HG03175 (cell line): Measurements from ENCODE around the gene CDK5RAP3.

Experiments used
- ATAC-seq: cut with Tn5 transposase; IDR thresholded peaks from one replicate; pipeline ENCODE4 v1.9.1; 2021; ENCODE audit warnings: mild to moderate bottlenecking, moderate library complexity; ENCODE audit not compliant: unreplicated experiment

Gene CDK5RAP3

DNA sequence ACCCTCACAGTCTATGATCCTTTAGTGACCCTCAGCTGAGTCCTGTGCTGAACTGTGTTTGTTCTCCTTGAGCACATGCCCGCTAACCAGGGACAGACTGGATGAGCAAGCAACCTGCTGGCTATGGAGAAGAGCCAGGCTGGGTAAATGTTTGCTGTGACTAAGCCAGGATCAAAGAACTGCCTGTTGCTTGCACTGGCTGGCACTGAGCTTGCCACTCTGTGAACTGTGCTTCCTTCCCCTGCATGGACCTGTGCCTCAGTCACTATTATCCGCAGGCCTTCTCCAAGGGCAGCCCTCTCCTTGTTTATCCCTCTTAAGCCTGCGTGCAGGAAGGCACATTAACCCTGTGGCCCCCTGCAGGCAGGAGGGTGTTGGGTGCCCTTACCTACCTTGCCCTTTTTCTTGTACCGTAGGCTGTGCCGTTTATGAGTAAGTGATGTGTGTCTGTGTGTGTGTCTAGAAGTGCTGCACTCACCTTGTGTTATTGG is 22.2 kb upstream of the CDK5RAP3 start:
- ATAC-seq = no peak

DNA sequence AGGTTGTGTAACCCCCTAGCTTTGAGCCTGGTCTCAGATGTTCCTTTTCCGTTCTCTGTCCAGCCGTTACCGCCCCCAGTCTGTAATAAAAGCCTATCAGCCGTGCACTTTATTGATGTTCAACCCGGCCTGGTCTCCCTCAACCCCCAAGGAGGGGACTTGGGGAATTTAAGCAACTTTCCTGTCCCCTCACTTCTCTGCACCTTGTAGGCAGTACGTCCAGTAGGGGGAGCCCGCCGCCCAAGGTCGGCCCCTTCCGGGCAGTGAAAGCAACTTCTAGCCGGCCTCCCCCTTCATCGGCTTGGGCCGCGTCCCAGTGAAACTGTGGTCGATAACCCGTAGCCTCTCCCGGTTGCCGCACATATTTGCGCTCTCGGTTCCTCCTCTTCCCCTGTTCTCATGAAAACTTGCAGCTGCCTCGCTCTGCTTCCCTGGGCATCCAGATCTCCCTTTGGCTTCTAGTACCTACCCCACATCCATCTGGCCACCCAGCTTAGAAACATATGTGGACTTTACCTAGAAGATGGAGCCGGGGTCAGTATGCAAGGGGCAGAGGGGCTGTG is 21.6 kb upstream of the CDK5RAP3 start:
- peak; percentile 63 for ATAC-seq

DNA sequence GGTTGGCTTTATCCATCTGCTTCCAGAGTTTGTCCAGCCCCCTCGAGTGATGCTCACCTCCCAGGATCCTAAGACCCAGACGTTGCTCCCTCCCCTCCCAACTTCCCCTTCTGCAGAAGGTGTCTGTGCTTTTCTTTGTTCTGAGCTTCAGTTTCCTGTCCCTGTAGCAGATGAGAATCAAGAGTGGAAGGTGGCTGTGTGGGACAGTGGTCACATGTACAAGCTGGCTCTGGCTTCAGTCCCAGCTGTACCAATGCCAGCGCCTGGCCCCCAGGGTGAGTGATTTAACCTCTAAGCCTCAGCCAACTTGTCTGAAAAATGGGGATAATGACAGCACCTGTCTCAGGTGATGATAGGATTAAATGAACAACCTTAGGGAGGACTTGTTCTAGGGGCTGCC is 21.0 kb upstream of the CDK5RAP3 start:
- peak; percentile 8 for ATAC-seq

DNA sequence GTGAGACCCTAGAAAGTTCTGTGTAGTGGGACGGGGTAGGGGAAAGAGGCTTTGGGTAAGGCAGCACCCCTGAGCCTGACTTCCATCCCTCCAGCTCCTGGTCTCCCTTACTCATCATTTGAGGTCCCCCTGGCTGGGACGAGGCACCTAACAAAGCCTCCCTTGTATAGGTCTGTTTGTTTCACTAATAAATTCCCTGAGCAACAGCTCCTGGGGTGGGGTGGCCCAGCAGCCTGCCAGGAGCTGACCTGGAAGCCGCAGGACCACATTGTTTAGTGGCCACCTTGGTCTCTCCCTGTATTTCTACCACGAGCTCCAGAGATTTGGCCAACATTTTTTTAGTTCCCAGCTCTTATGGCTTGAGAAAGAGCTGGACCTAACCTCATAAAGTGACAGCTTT is 20.5 kb upstream of the CDK5RAP3 start:
- no peak for ATAC-seq

DNA sequence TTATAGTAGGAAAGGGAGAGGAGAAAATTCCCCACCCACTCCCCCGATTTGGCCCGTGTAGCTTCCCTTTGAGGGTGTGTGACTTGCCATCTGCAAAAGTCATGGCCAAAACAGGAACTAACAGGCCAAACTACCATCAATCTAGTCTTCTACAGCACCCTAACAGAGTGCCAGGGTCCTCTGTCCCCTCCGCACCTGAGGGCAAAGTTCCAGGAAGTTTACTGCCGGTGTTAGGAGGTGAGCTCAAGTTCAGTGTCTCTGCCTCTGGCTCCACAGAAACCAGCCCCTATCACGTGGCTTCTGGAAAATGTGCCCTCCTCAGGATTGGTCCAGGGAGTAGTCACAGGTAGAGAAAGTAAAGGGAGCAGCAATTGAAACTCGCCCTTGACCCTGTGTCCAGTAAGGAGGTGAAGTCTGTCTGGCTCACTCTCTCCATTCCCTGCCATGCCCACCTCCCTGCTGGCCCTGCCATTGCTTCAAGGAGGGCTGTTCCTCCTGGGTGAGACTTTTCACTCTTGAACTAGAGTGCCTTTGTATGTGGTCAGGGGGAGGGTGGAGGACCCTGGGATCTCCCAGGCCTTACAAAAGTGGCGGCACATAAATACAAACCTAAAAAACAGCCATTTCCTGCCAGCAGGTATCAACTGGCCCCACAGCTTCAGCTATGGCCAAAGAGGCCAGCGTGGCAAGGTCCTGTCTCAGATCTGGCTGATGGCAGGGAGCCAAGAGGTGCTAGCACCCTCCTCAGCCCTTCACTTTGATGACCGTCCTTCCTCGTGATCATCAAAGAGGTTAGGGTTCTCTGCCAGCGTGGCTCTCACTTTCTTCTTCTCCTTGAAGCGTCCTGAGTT is 18.5 kb upstream of the CDK5RAP3 start:
- ATAC-seq = no peak

DNA sequence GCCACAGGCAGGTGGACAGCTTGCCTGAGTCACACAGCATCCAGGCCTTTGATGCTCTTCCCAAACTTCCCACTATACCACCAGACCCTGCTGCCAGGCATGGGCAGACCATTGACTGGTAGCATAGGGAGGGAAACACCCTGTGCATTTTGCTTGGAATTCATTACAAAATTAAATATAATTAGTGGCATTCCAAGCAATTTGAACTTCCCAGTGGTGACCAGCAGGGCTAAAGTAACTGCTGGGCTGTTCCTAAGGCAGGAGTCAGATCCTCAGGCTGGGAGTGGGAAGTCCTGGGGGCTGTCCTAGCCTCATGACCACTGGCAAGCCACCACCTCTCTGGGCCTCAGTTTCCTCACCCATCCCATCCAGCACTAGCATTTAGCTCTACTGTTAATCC is 17.0 kb upstream of the CDK5RAP3 start:
- ATAC-seq = no peak

DNA sequence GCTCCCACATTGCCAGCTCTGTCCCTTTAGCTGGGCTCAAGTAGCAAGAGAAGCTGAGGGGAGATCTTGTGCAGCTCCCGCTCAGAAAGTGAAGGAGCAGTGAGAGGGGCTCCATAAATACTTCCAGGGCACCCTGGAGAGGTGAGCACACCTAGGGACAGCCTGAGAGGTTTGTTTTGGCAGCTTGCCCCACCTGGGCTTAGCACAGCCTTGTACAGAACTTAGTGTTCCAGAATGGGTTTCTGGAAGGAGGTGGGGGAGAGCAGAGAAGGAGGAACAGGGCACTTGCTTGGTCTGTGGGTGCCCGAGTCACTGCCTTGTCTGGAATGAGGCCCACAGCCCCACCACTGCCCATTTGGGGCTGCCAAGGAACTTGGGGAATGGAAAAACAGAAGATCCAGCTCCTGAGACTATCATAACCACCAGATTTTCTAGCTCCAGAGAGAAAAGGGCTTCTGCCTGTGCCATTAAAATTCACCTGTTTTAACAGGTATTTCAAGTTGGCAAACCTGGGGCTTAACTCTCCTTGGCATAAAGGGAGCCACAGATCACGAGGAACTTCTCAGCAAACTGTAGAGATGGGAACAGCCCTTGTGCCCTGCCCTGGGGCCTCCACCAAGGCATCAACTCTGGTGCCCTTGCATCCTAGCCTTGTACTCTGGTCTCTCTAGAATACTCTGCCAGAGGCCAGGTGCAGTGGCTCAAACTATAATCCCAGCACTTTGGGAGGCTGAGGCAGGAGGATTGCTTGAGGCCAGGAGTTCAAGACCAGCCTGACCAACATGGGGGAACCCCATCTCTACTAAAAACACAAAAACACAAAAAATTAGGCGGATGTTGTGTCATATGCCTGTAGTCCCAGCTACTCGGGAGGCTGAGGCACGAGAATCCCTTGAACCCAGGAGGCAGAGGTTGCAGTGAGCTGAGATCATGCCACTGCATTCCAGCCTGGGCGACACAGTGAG is 15.1 kb upstream of the CDK5RAP3 start:
- no peak for ATAC-seq

DNA sequence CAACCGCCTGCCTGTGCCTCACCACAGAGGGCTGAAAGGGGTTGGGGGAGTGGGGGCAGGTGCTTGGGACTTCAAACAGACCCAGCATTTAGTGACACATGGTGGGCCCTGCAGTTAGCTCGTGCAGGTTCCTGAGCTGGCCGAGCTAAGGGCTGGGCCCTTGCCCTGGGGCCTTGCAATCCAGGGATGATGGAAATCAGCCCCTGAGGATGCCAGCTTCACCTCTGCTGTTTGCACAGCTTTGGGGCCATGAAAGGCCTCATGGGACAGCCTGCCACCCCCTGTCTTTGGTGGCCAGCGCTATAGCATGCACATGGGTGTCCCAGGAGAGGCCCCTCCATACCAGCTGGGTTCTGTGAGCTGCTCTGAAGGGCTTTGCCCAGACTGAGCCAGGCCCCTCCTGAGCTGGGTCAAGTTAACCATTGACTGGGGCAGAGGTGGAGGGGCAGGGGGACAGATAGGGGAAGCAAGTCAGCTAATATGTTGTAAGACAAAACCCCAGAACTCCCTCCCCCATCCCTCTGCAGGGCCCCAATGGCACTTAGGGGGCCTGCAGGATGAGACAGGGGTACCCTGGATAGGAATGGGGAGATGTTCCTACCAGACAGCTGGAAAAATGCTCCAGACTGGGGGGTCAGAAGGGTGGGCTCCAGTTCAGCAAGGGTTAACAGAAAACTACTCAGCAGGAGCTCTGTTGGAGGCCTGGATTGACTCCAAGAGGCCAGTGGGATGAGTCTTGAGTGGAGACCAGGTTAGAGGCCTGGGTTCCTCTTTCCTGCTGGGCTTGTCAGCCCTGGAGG is 13.9 kb upstream of the CDK5RAP3 start:
- no peak for ATAC-seq

DNA sequence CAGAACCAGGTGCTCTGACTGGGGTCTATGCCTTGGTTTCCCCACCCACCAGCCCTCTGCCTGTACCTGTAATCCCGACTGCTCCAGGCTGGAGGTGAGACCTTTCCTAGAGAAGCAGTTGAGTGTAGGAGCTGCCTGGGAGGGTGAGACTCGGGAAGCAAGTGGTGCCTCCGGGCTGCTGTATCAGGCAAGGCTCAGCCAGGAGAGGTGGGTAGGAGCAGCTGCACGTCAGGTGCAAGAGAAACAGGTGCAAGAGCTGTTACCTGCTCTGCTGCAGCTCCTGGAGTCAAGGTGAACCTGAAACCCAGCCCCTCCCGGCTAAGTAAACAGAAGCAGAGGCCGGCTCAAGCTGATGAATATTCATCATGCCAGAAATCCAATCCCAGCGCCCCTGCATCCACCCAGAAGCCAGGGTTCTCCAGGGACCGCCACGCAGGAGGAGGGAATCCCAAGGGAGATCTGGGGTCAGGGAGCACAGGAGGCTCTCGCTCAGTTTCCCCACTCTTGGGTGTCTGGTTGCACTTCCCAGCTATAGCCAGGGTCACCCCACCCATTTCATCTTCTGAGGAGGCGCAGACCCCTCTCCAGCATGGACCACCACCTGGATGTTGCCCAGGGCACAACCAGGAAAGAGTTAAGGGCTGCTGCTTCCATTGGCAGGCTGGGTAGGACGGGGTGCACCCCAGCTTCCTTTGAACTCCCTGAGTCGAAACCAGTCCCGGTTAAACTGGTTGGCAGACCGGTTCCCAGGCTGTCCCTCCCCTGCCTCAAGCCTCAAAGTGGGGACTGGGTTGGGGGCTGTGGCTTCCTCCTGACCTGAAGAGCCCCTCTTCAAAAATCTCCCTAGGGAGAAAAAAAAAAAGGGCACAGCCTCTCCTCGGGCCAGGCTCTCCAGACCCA is 13.1 kb upstream of the CDK5RAP3 start, which contains the start of gene PRR15L:
PRR15L (minus strand) TSS at position 293 of the 900 bp plus-strand sequence. CDS start 4,649 bp downstream, outside the sequence.
- no peak for ATAC-seq

DNA sequence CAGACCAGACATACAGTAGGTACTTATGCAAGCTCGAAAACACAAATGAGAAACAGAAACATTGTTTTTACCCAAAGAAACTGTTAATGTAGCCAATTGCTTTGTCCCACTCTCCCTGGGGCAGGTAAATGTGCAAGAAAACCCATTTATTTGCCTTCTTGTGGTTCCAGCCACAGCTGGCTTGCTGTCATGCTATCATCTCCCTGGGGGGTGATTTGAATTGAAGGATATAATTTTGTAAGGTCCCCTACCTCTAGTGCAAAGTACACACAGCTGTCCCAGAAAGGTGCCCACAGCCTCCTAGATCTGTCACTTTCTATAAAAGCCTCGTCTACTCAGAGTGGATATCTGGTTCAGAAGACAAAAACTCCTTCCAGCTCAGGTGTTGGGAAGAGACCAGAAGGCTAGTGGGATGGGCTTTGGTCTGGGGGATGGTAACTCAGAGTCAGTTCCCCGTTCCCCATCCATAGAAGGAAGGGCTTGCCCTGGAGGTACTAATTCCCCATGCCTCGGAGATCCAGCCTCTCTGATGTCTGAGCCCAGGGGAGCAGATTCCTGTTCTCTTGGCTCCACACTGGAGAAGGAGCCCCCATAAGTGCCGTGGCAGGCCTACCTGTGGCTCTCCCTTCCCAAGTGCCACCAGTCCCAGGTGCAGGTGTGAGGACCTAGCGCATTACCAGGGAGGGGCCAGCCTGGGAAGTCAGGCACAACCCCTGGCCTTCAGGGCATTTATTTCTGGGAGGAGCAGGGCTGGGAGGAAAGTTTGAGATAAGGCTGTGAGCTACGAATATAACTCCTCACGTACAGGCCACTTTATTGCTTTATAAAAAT is 10.9 kb upstream of the CDK5RAP3 start:
- no peak for ATAC-seq

DNA sequence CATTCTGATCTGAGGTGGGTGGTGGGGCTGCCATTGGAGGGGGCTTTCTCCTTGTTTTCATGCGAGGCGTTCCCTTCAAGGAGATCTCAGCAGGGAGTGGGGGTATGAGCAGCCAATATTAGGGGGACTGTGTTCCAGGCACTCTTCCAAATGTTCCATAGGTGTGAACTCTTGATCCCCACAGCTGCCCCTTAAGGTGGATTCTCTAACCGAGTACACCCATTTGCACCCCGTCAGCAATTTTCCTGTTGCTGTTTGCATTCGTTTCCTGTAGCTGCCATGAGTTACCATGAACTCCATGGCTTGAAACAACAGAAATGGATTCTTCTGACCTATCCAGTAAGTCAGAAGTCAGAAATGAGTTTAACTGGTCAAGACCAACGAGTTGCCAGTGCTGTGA is 9.5 kb upstream of the CDK5RAP3 start:
- ATAC-seq = no peak

DNA sequence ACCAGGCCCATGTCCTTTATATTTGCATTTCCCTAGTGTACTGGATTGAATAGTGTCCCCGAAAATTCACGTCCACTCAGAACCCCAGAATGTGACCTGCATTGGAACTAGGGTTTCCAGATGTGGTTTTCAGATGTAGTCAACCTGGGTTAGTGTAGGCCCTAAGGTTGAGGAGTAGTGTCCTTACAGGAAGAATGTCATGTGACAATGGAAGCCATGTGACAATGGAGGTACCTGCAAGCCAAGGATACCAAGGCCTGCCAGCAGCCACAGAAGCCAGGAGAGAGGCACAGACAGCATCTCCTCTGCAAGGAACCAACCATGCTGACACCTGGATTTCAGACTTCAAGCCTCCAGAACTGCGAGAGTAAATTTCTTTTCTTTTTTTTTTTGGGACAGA is 8.0 kb upstream of the CDK5RAP3 start:
- ATAC-seq = no peak

DNA sequence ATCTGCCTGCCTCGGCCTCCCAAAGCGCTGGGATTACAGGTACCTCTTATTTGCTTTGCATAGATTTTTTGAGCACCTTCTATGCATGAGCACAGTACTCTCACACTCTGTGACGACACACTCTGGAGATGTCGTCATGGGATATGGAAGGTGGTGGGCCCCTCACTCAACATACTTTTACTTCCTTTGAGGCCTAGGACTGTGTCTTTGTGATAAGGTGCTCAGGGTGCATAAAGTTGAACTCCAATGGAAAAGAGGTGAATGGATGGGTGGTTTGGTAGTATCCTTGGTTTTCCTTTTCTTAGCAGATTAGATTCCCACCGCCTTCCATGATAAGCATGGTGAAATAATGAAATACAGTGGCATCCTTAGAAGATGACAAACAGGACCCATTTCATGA is 6.1 kb upstream of the CDK5RAP3 start:
- ATAC-seq = no peak

DNA sequence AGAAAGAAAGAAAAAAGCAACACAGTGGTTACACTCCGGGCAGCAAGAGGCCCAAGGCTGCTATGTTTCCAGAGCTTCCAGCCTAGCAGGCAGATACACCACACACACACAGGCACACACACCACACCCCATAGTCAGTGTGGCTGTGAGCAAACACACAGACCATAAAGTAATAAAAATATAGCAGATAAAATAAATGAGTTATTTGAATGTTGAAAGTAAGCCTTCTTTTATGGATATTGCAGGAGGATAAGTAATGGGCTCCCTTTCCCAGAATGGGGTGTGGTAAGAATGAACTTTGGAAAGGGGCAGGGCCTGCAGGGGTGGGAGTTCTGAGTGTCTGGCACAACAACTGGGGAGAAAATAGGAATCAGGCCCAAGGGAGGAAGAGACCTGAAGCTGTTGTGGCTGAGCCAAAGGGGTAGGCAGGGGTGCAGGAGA is 4.8 kb upstream of the CDK5RAP3 start:
- ATAC-seq = no peak

DNA sequence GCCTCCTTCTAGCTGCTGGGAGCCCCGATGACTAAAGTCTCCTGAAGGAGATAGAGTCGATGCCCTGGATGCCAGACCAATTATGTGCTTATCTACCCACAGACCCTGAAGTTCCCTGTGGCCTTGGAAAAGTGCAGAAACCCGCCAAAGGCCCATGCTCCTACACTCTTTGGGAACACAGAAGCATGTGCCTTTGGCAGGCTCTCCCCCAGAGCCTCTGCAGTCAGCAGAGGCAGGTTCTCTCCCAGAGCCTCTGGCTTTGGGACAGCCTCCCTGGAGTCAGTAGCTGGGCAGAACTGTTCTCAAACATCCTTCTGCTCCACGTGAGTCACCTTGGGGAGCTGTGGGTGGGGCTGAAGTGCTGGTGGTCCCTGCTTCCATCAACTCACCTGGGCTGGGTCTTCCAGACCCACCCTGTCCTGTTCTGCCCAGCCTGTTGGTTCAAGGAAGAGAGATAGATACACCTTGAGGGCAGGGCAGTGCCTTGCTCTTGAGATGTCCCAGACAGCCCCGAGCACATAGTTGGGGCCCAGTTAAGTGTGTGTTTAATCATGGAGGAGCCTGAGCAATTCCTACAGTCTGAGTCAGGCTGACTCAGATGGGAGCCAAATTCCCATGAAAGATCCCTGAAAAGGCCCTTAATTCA is 3.2 kb upstream of the CDK5RAP3 start:
- ATAC-seq = no peak

DNA sequence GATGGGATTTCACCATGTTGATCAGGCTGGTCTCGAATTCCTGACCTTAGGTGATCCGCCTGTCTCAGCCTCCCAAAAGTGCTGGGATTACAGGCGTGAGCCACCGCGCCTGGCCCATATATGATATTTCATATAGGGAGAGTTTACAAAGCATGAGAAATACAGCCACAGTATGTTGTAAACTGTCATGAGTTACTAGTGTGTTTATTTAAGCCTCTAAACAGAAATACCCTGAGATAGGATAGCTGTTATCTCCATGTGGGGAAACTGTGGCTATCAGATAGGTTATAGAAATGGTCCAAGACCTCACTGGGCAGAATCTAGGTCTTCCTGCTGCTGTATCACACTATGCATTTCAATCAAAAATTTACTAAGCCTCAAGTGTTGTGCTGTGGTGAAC is 2.1 kb upstream of the CDK5RAP3 start:
- no peak for ATAC-seq

DNA sequence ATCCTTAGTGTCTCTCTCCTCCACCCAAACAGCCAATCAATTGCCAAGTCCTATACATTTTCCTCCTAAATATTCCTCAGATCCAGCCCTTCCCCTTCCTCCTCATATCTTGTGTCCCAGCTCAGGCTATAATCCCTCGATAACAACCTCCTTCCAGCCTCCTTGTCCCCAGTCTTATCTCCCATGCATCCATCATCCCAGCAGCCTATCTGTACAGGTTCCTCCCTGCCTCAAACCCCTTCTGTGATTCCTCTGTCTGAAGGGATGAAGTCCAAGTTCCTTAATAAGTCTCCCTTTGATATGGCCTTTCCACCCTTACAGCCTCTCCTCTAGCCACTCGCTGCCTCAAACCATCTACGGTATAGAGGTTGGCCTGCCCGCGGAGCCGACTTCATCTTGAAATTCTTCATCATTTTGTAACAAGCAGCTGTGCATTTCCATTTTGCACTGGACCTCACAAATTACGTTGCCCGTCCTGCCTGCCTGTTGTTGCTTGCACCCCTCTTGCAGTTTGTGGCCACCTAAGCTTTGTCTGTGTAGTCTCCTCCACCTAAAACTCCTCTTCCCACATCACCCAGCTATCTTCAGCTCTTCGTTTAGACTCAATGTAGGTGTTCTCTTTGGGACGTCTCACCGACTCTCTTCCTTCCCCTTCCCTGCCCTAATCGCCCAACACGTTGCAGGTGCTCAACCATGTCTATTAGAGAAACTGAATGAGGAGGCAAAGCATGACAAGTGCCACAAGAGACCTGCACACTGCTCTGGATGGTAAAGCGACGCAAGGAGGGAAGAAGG is 786 bp upstream of the CDK5RAP3 start:
- no peak for ATAC-seq
